Sciatic nerve (tissue), 2 donors: ENCODE measurements around the gene PROS1. TPM values are rescaled to one million over a fixed set of nuclear protein-coding genes. Genes with fewer than 3 reads are reported as not detected.
"Not testable (repeated sequence)": the region's sequence is repeated elsewhere in the genome, so short reads cannot be mapped to it uniquely, and the experiment has no call there.

Experiments
- ATAC-seq: fragments of 200-7000 bp; cut with Tn5 transposase; one replicate; pipeline ENCODE4 v1.9.1; 2020; ENCODE audit warnings: mild to moderate bottlenecking, moderate library complexity
- DNase-seq: peaks from one replicate; pipeline ENCODE4 v3.0.0-alpha.2; 2020; ENCODE audit warnings: low spot score
- intact Hi-C: fragments of 100-400 bp; cut with DNase I; formaldehyde crosslinking; loops from one replicate; pipeline ENCODE4 v1.14.2; 2022
- total RNA-seq: library from RNA; stranded (reverse); fragmentation: NEBNext Ultra II Directional; extraction: Animal tissue kit (Norgen Biotek cat#: 25700); gene quantifications from one replicate; pipeline ENCODE4 v1.2.1, GENCODE V29; 2021
- donor health status: DM: no; HTN: no; CAD: no.
- donor health status: DM: no; HTN: no; CAD: no.

Gene PROS1
- total RNA-seq, 1 donor from 2014 or later = 261 TPM

- ATAC-seq = peak; percentile 100
- intact Hi-C loops = no loop called here
- peak; percentile 97 for DNase-seq
Measured at GRCh38 chr3:93979850-93980676, 6.4 kb upstream of the PROS1 start, which contains the start of gene ARL13B. Gene ARL13B (plus strand): TSS chr3:93980155. CDS start chr3:93980424, 269 bp downstream.

GRCh38 chr3:93969997-93970396 lies 3.7 kb downstream of the PROS1 start:
- intact Hi-C loops = no loop called here
- ATAC-seq (no peak), DNase-seq (no peak)

DNA sequence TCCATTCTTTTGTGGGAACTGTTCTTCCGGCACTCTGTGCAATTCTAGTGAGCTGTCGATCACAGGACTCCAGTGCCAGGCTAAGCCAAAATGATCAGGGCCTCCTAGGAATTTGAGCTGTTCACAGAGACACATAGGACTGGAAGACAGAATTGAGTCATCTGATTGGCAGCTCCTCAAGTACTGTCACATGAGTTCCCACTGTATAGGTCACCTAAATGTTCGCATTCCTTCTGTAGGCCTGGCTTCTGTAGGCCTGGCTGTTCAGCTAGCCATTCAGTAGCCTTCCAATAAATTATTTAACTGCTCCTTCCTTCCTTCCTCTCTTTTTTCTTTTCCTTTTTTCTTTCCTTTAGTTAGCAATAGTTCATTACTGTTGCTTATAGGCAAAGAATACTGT lies 4.3 kb downstream of the PROS1 start:
- intact Hi-C loops = no loop called here
- DNase-seq (no peak), ATAC-seq (no peak)

DNA sequence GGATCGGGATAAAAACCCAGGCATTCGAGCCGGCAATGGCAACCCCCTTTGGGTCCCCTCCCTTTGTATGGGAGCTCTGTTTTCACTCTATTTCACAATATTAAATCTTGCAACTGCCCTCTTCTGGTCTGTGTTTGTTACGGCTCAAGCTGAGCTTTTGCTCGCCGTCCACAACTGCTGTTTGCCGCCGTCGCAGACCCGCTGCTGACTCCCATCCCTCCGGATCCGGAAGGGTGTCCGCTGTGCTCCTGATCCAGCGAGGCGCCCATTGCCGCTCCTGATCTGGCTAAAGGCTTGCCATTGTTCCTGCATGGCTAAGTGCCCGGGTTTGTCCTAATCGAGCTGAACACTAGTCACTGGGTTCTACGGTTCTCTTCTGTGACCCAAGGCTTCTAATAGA lies 8.6 kb downstream of the PROS1 start:
- DNase-seq, ATAC-seq, intact Hi-C loops: not testable (repeated sequence)

- no peak for ATAC-seq
- no peak for DNase-seq
- intact Hi-C loops = no loop called here
Measured at GRCh38 chr3:93962798-93963197, 10.9 kb downstream of the PROS1 start.

DNA sequence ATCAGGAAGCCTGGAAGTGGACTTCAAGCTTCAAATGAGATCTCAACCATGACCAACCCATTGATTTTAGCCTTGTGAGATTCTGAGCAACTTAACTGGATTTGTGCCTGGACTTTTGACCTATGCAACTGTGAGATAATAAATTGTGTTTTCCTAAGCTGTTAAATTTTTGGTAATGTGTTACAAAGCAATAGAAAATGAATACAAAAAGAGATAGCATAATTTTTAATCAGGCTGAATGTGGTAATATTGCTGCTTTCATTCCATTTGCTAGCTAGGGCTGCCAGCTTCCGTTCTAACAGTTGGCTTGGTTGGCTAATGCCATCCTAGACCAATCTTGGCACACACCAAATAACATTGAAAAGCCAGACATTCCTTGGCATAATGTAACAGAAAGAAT lies 12.2 kb downstream of the PROS1 start:
- intact Hi-C loops = no loop called here
- ATAC-seq (no peak), DNase-seq (no peak)

DNA sequence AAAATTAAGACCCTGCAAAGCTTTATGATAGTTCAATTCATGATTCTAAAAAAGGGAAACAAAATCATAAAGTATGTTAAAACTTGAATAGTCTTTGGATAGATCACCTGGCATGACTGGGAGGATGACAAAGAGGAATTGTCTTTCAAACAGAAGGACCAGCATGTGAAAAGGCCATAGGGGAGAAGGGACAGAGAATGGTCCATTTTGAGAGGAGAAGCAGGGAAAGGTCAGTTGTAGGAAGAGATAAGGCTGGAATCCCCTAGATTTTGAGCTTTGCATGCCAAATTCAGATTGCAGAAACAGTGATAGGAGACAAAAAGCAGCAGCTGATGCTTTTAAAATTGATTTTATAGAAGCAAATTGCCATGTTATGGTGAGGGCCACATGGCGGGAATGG lies 12.7 kb downstream of the PROS1 start:
- intact Hi-C loops = no loop called here
- no peak for DNase-seq
- no peak for ATAC-seq

GRCh38 chr3:93949958-93950357 lies 23.7 kb downstream of the PROS1 start:
- DNase-seq, intact Hi-C loops, ATAC-seq: not testable (repeated sequence)

DNA sequence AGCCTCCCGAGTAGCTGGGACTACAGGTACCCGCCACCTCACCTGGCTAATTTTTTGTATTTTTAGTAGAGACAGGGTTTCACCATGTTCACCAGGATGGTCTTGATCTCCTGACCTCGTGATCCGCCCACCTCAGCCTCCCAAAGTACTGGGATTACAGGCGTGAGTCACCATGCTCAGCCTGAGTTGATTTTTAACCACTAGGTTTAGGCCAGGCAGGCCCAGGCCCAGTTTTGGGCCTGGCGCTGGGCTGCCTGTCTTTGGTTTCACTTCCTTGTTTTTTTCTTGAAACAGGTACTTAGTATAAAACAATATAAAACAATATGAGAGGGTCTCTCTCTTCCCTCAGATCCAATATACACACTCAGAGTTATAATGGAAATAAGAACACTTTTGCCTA lies 36.2 kb downstream of the PROS1 start:
- intact Hi-C loops, DNase-seq, ATAC-seq: not testable (repeated sequence)

DNA sequence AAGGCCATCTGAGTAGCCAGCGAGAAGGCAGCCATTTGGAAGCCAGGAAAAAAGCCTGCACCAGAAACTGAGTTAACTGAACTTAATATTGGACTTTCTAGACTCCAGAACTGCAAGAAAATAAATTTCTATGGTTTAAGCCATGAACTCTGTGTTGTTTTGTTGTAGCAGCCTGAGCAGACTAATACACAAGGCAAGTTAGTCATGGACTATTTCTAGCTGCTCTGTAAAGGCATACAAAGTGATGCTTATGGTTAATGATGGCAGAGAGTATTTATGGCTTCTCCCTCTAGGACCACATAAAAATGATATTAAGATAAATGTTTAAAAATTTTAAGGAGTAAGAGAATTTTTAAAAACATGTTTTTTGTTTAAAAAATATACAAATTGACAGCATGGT lies 37.1 kb downstream of the PROS1 start:
- ATAC-seq = no peak
- intact Hi-C loops = no loop called here
- DNase-seq = no peak

DNA sequence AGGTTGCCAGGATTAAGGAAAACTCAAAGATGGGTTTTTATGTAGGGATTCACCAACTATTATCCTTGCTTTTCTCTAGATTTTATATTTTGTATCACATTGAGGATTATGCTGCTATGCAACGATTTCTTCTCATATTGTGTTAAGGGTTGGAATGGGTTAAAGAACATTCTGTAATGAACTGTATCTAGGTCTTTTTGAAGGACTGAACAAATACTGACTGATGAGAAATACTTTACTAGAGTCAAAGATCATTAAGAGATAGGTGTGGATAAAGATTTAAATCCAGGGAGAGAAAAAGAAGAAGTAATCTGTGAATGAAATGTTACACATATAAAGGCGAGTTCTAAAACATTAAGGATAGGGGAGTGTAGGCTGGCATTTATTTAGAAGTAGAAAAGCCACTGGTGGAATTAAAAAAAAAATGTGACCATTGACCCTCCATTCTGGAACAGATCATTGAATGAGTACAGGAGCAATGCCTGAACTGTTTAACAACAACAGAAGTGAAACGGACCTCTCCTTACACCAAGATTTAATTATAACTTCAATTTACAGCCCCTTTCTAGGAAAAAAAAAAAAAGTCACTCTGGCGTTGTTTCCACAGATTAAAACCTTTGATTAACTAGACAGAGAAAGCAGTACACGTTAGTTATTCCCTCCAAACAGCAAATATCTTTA lies 39.2 kb downstream of the PROS1 start:
- ATAC-seq (no peak), DNase-seq (no peak)
- intact Hi-C loops = no loop called here

- intact Hi-C loops = no loop called here
- DNase-seq = no peak
- no peak for ATAC-seq
Measured at GRCh38 chr3:93931597-93932229, 42.0 kb downstream of the PROS1 start.

- DNase-seq = no peak
- ATAC-seq = no peak
- intact Hi-C loops = no loop called here
Measured at GRCh38 chr3:93930041-93930440, 43.7 kb downstream of the PROS1 start.

DNA sequence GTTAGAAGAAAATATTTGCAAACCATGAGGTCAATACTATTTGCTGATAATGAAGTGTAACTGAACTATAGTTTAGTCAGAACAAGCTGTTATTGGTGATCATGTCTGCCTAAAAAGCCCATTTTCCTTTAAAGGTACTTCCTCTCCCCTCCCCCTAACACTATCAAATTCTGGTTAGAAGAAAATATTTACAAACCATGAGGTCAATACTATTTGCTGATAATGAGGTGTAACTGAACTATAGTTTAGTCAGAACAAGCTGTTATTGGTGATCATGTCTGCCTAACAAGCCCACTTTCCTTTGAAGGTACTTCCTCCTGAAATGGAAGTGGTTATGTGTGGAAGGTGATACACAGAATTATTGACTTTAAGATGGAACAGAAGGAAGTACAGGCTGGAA lies 46.9 kb downstream of the PROS1 start:
- intact Hi-C loops = no loop called here
- DNase-seq = no peak
- no peak for ATAC-seq

DNA sequence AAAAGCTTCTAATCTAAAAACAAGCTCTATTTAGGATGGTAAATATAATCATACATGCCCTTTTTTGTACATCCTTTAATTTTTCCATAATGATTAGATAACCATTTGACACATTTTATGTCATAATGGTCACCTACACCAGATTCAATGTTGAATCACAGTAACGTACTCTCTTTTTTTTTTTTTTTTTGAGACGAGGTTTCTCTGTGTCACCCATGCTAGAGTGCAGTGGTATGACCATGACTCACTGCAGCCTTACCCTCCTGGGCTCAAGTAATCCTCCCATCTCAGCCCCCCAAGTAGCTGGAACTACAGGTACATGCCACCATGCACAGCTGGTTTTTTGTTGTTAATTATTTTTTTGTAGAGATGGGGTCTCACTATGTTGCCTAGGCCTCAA lies 49.2 kb downstream of the PROS1 start:
- DNase-seq (no peak), ATAC-seq (no peak)
- intact Hi-C loops = no loop called here

DNA sequence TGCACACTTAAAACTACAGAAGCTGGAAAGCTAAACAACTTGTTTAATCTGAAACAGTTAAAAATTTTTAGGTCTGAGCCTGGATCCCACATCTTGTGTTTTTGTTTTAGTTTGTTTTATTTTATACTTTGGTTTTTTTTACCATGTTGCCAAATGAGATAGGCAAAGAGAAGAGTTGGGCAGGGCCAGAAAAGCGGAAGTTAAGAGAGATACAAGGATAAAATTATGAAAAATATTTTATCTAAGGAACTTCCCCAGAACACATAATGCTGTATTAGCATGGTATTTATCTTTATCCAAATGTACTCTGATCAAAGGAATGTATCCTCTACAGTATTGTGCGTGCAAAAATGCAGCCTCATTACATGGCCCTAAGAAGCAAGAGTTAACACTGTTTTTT lies 50.7 kb downstream of the PROS1 start:
- no peak for DNase-seq
- ATAC-seq = no peak
- intact Hi-C loops = no loop called here

- DNase-seq, ATAC-seq, intact Hi-C loops: not testable (repeated sequence)
Measured at GRCh38 chr3:93917546-93918029, 56.1 kb downstream of the PROS1 start.

DNA sequence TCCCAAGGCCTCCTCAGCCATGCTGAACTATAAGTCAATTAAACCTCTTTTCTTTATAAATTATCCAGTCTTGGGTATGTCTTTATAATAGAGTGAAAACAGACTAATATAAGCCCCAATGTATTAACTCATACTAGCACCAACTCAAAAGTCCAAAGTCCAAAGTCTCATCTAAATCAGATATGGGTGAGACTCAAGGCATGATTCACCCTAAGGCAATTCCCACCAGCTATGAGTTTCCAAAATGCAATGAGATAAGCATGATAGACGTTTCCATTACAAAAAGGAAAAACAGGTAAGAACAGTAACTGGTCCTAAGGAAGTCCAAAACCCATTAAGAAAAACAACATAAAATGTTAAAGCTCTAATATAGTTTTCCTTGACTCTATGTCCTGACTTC lies 60.1 kb downstream of the PROS1 start:
- intact Hi-C loops, DNase-seq: not testable (repeated sequence)

DNA sequence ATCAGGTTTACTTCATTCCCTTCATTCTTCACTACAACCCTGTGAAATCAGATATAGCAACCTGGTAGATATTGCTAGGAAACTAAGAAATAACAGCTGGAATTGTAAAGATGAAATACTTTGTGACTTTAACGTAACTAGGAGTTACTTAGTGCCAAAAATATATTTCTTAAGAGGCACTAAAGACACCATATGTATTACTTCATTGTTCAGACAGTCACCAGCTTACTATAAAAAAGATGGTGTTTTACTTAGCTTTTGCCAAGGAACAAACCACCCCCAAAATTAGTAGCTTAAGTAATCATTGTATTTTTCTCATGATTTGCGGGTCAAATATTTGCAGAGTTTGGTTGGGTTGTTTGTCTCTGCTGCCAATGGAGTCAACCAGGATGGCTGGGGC lies 62.5 kb downstream of the PROS1 start:
- DNase-seq = no peak
- intact Hi-C loops = no loop called here
- ATAC-seq = no peak

More for the DNA sequence above, 60.1 kb downstream of the PROS1 start:
- ATAC-seq = not testable (repeated sequence)

DNA sequence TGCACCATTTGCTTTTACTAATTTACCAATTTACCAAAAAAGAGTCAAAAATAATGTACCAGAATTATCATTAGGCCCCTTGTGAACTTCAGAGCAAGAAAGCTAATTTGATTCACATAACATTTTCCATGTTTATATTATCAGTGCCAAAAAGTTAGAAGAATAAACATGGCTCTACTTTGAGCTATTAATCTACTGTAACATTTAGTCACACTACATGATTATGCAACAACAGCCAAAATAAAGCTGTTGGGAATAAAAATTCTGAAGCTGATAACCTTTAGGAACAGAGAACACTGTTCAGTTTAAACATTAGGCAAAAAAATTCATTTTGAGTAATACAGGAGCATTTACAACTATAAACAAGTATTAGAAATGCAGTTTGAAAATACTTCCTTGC lies 63.6 kb downstream of the PROS1 start:
- peak; percentile 23 for ATAC-seq
- DNase-seq = no peak
- intact Hi-C loops = no loop called here
